Common myeloid progenitor, CD34-positive (primary cell): ENCODE measurements around the gene ERMAP.

Experiments
- CTCF ChIA-PET: fragments of 350-600 bp; sonication (Branson Sonifier 250); formaldehyde crosslinking; loops from one replicate; lab custom pipeline; 2021; ENCODE audit warnings: antibody characterized with exemption; lab: Charles Lee
- POLR2A ChIA-PET: fragments of 350-600 bp; sonication (Branson Sonifier 250); formaldehyde crosslinking; loops from one replicate; lab custom pipeline; 2021; ENCODE audit warnings: antibody characterized with exemption; lab: Charles Lee
- DNase-seq, 3 donors: peaks; one replicate each; pipeline versions ENCODE4 v3.0.0 to v3.0.0-alpha.2; 2013
- H3K27ac ChIP-seq, 2 experiments: 1 replicate in 1 of 2; 2 replicates in 1 of 2; pipeline ENCODE4 v1.7.0; 2013; ENCODE audit warnings: inconsistent platforms in 2 of 2, low read length in 2 of 2, mild to moderate bottlenecking in 2 of 2, low read depth in 1 of 2, moderate library complexity in 1 of 2; ENCODE audit not compliant: severe bottlenecking in 2 of 2, insufficient read depth in 1 of 2, poor library complexity in 1 of 2
- H3K27me3 ChIP-seq, 5 experiments: replicated peaks in 2 of 5; 1 replicate in 3 of 5; 2 replicates in 2 of 5; pipeline versions ENCODE4 v1.6.1 to v1.7.0; 2013; ENCODE audit warnings: low read length in 4 of 5, mild to moderate bottlenecking in 2 of 5, moderate library complexity in 2 of 5, inconsistent platforms in 1 of 5; ENCODE audit not compliant: insufficient read depth in 5 of 5, control insufficient read depth in 4 of 5
- H3K36me3 ChIP-seq, 4 experiments: 1 replicate in 2 of 4; 2 replicates in 2 of 4; pipeline versions ENCODE4 v1.6.1 to v1.7.0; 2013; ENCODE audit warnings: low read length in 3 of 4, control low read depth in 1 of 4, mild to moderate bottlenecking in 1 of 4; ENCODE audit not compliant: control insufficient read depth in 4 of 4, insufficient read depth in 4 of 4
- H3K4me1 ChIP-seq, 4 experiments: 1 replicate in 3 of 4; 2 replicates in 1 of 4; pipeline versions ENCODE4 v1.6.1 to v1.7.1; 2013; ENCODE audit warnings: low read length in 3 of 4, mild to moderate bottlenecking in 3 of 4, control low read depth in 1 of 4, inconsistent platforms in 1 of 4, moderate library complexity in 1 of 4; ENCODE audit not compliant: control insufficient read depth in 4 of 4, insufficient read depth in 4 of 4; ENCODE audit errors: control extremely low read depth in 1 of 4
- H3K4me3 ChIP-seq, 7 experiments: 1 replicate in 4 of 7; 2 replicates in 3 of 7; pipeline versions ENCODE4 v1.5.1 to v1.7.0; 2013; ENCODE audit warnings: mild to moderate bottlenecking in 7 of 7, low read length in 6 of 7, moderate library complexity in 6 of 7, inconsistent platforms in 2 of 7, low read depth in 2 of 7, control low read depth in 1 of 7; ENCODE audit not compliant: insufficient read depth in 4 of 7, control insufficient read depth in 1 of 7; ENCODE audit errors: extremely low read depth in 1 of 7
- H3K9me3 ChIP-seq, 5 experiments: 1 replicate in 4 of 5; 2 replicates in 1 of 5; pipeline versions ENCODE4 v1.6.1 to v1.7.1; 2013; ENCODE audit warnings: low read length in 4 of 5, mild to moderate bottlenecking in 2 of 5, inconsistent platforms in 1 of 5, low read depth in 1 of 5, moderate library complexity in 1 of 5; ENCODE audit not compliant: control insufficient read depth in 4 of 5, insufficient read depth in 2 of 5; ENCODE audit errors: control extremely low read depth in 1 of 5
- WGBS: methylation state at CpG from one replicate; pipeline ENCODE4 v1.1.5; 2013; ENCODE audit not compliant: insufficient coverage; 5-methylcytosine and 5-hydroxymethylcytosine counted together

The ERMAP gene

GRCh38 chr1:42817440-42817767 is 482 bp downstream of the ERMAP start:
- peak overlapping the region in 1 of 2 experiments; percentile 87 for H3K27ac ChIP-seq
- ChIA-PET POLR2A (interaction anchor here (1.0 to 1.5 kb wide), 2 partner anchors 29 to 33 kb away, joined by 3 read pairs; partner anchors contain the start of gene ZNF691), CTCF (interaction anchor here (0.6 to 2.7 kb wide), 3 partner anchors 9 to 50 kb away, joined by 3 to 10 read pairs (median 3); partner anchors contain the start of genes C1orf50 and P3H1)
- no peak for DNase-seq
- peak overlapping the region in 6 of 7 experiments; percentile 59 to 91 (median 82) for H3K4me3 ChIP-seq
- H3K4me1 ChIP-seq: peaks cover 10 to 22% (median 17%) of the 10 kb centered on the region in 4 experiments
- H3K36me3 ChIP-seq: peaks cover 0 to 6% (median 0%) of the 10 kb centered on the region in 4 experiments
- H3K9me3 ChIP-seq: no peaks in the 10 kb centered on the region
- H3K27me3 ChIP-seq: no peaks in the 10 kb centered on the region
- 0% methylated on average over 9 of the region's 13 CpGs for WGBS

DNA sequence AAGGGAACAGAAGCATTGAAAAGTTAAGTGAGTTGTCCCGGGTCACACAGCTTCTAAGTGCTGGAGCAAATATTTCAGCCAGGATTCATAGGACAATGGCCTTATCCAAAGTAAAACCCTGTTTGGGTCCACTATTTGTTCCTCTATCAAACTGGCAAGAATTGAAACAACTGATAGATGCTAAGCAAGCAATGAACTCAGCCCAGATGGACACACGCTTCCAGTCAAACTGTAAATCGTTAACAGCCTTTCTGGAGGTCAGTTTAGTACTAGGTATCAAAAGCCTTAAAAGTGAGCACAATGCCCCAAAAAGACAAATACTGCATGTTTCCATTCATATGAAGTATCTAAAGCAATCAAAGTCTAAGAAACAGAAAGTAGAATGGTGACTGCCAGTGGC is 1.1 kb downstream of the ERMAP start:
- H3K36me3 ChIP-seq: peaks cover 0 to 3% (median 0%) of the 10 kb centered on the region in 4 experiments
- WGBS: 96% methylated on average over 3 of the region's 3 CpGs
- peaks cover 10 to 25% (median 17%) of the 10 kb centered on the region in 4 experiments for H3K4me1 ChIP-seq
- ChIA-PET POLR2A (interaction anchor here (1.0 kb wide), 1 partner anchor 33 kb away, joined by 3 read pairs; no protein-coding TSS in a partner anchor), CTCF (interaction anchor here (1.4 to 2.7 kb wide), 2 partner anchors 10 to 51 kb away, joined by 3 to 10 read pairs; partner anchors contain the start of genes C1orf50 and P3H1)
- no peak overlapping the region for H3K27ac ChIP-seq
- no peak for DNase-seq
- H3K27me3 ChIP-seq: no peaks in the 10 kb centered on the region
- H3K9me3 ChIP-seq: no peaks in the 10 kb centered on the region
- H3K4me3 ChIP-seq: peak overlapping the region in 4 of 7 experiments; percentile 79 to 91 (median 86)

GRCh38 chr1:42820813-42821212 is 3.9 kb downstream of the ERMAP start:
- DNase-seq: no peak
- no peaks in the 10 kb centered on the region for H3K9me3 ChIP-seq
- H3K4me1 ChIP-seq: peaks cover 10 to 28% (median 15%) of the 10 kb centered on the region in 4 experiments
- WGBS: no CpG with 5 or more reads among the region's 1 CpG
- ChIA-PET CTCF (interaction anchor here (0.7 to 2.0 kb wide), 4 partner anchors 11 to 253 kb away, joined by 3 to 7 read pairs (median 5); partner anchors contain the start of gene ZNF691), POLR2A (no interaction called here)
- H3K27me3 ChIP-seq: no peaks in the 10 kb centered on the region
- no peak overlapping the region for H3K27ac ChIP-seq
- no peaks in the 10 kb centered on the region for H3K36me3 ChIP-seq
- H3K4me3 ChIP-seq: no peak overlapping the region

DNA sequence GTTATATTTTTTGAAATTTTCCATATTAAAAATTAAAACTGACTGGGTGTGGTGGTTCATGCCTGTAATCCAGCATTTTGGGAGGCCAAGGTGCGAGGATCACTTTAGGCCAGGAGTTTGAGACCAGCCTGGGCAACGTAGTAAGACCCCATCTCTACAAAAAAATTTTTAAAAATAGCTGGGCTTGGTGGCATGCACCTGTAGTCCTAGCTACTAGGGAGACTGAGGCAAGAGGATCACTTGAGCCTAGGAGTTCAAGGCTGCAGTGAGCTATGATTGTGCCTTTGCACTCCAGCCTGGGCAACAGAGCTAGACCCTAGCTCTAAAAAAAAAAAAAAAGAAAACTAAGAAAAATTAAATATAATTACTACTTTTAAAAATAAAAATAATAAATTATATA is 4.8 kb downstream of the ERMAP start:
- no CpG with 5 or more reads among the region's 2 CpGs for WGBS
- no peaks in the 10 kb centered on the region for H3K27me3 ChIP-seq
- no peaks in the 10 kb centered on the region for H3K9me3 ChIP-seq
- no peaks in the 10 kb centered on the region for H3K36me3 ChIP-seq
- no peak overlapping the region for H3K4me3 ChIP-seq
- DNase-seq: no peak
- POLR2A ChIA-PET: no interaction called here
- H3K27ac ChIP-seq: no peak overlapping the region
- peaks cover 7 to 20% (median 8%) of the 10 kb centered on the region in 4 experiments for H3K4me1 ChIP-seq
- CTCF ChIA-PET: interaction anchor here (1.3 to 2.0 kb wide), 4 partner anchors 10 to 252 kb away, joined by 3 to 7 read pairs (median 5); partner anchors contain the start of gene ZNF691

DNA sequence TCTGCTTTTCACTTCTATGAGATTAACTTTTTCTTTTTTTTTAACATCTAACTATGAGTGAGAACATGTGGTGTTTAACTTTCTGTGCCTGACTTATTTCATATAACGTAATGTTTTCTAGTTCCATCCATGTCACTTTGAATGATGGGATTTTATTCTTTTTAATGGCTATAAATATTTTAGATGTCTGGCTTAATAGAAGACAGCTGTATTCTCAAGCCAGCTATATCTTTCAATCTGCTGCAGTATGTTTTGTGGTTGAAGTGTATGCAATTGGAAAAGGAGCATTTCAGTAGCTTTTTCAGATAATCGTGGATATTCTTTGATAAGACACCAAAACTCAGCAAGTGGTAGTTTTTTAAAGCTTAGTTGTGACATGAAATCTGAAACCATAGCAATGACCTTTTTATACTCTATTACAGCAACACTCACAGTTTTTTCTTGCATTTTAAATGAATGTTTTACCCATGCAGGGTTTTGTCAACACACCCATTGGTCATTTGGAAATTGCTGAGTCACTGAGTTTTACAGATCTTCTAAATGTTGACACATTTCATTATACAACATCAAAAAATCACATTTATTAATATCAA is 6.0 kb downstream of the ERMAP start:
- no peaks in the 10 kb centered on the region for H3K36me3 ChIP-seq
- peaks cover 2 to 14% (median 3%) of the 10 kb centered on the region in 4 experiments for H3K4me1 ChIP-seq
- H3K9me3 ChIP-seq: no peaks in the 10 kb centered on the region
- ChIA-PET CTCF (interaction anchor here (0.6 to 2.6 kb wide), 5 partner anchors 11 to 1786 kb away, joined by 3 to 7 read pairs (median 4); no protein-coding TSS in a partner anchor), POLR2A (interaction anchor here (0.7 kb wide), 1 partner anchor 1809 kb away, joined by 5 read pairs; no protein-coding TSS in a partner anchor)
- H3K4me3 ChIP-seq: no peak overlapping the region
- WGBS: 40% methylated on average over 1 of the region's 2 CpGs
- DNase-seq: peak in 2 of 3 donors; percentile 11 to 19
- H3K27me3 ChIP-seq: no peaks in the 10 kb centered on the region
- H3K27ac ChIP-seq: no peak overlapping the region

GRCh38 chr1:42824481-42825035 is 7.6 kb downstream of the ERMAP start:
- ChIA-PET CTCF (interaction anchor here (0.7 to 2.6 kb wide), 5 partner anchors 14 to 100 kb away, joined by 3 to 7 read pairs (median 4); no protein-coding TSS in a partner anchor), POLR2A (no interaction called here)
- Histone ChIP-seq H3K27me3 (no peaks in the 10 kb centered on the region), H3K4me3 (no peak overlapping the region), H3K27ac (peak overlapping the region in 1 of 2 experiments; percentile 56), H3K9me3 (no peaks in the 10 kb centered on the region), H3K4me1 (peaks cover 0 to 11% (median 0%) of the 10 kb centered on the region in 4 experiments), H3K36me3 (no peaks in the 10 kb centered on the region)
- WGBS: 96% methylated on average over 4 of the region's 4 CpGs
- DNase-seq: no peak
